ENCODE data around the gene SUPT4H1. TPM values are rescaled to one million over a fixed set of nuclear protein-coding genes. Genes with fewer than 3 reads are reported as not detected.
A peak's percentile ranks its signal among the peaks of the same experiment; 100 is the strongest.
"Not testable (repeated sequence)": the region's sequence is repeated elsewhere in the genome, so short reads cannot be mapped to it uniquely, and the experiment has no call there.

The SUPT4H1 gene
- total RNA-seq = 64.8 TPM
- polyA plus RNA-seq (ENCODE audit: insufficient read depth in 1 of 8, insufficient read length in 8 of 8, low replicate concordance in 1 of 8) = 100 to 1,000 TPM in 1 of 8 donors, 10 to 100 TPM in 7; 75.0 to 107 (median 87.8) TPM
- long read RNA-seq, donor 1, transcript SUPT4H1-201 (5 exons, 1,489 nt) = major isoform, 15 of 20 reads
- long read RNA-seq, donor 1, partial matches to known transcripts = 0 of 20 reads
- long read RNA-seq, donor 1, other reads (novel, unspliced or antisense) = 0 of 20 reads
- long read RNA-seq, donor 2, partial matches to known transcripts = 0 of 1 reads
- long read RNA-seq, donor 2, other reads (novel, unspliced or antisense) = 0 of 1 reads
- long read RNA-seq, donor 3, transcript SUPT4H1-201 (5 exons, 1,489 nt) = major isoform, 39 of 48 reads
- long read RNA-seq, donor 3, transcript SUPT4H1-202 (5 exons, 1,643 nt) = minor isoform, 6 of 48 reads
- long read RNA-seq, donor 3, partial matches to known transcripts = 0 of 48 reads
- long read RNA-seq, donor 3, other reads (novel, unspliced or antisense) = 0 of 48 reads
- long read RNA-seq, donor 4, transcript SUPT4H1-201 (5 exons, 1,489 nt) = major isoform, 32 of 36 reads
- long read RNA-seq, donor 4, partial matches to known transcripts = 0 of 36 reads
- long read RNA-seq, donor 4, other reads (novel, unspliced or antisense) = 0 of 36 reads
- long read RNA-seq, donor 5, transcript SUPT4H1-202 (5 exons, 1,643 nt) = minor isoform, 19 of 117 reads
- long read RNA-seq, donor 5, transcript SUPT4H1-205 (4 exons, 1,401 nt) = minor isoform, 5 of 117 reads
- long read RNA-seq, donor 5, transcript SUPT4H1-201 (5 exons, 1,489 nt) = major isoform, 89 of 117 reads
- long read RNA-seq, donor 5, partial matches to known transcripts = 0 of 117 reads
- long read RNA-seq, donor 5, other reads (novel, unspliced or antisense) = 0 of 117 reads
- long read RNA-seq, donor 6, transcript SUPT4H1-202 (5 exons, 1,643 nt) = minor isoform, 19 of 109 reads
- long read RNA-seq, donor 6, transcript SUPT4H1-205 (4 exons, 1,401 nt) = minor isoform, 5 of 109 reads
- long read RNA-seq, donor 6, transcript SUPT4H1-206 (3 exons, 539 nt) = minor isoform, 5 of 109 reads
- long read RNA-seq, donor 6, transcript SUPT4H1-201 (5 exons, 1,489 nt) = major isoform, 80 of 109 reads
- long read RNA-seq, donor 6, partial matches to known transcripts = 0 of 109 reads
- long read RNA-seq, donor 6, other reads (novel, unspliced or antisense) = 0 of 109 reads
- long read RNA-seq, donor 7, transcript SUPT4H1-201 (5 exons, 1,489 nt) = major isoform, 54 of 65 reads
- long read RNA-seq, donor 7, transcript SUPT4H1-202 (5 exons, 1,643 nt) = minor isoform, 8 of 65 reads
- long read RNA-seq, donor 7, partial matches to known transcripts = 0 of 65 reads
- long read RNA-seq, donor 7, other reads (novel, unspliced or antisense) = 0 of 65 reads
- long read RNA-seq, donor 8, transcript SUPT4H1-201 (5 exons, 1,489 nt) = major isoform, 35 of 41 reads
- long read RNA-seq, donor 8, partial matches to known transcripts = 0 of 41 reads
- long read RNA-seq, donor 8, other reads (novel, unspliced or antisense) = 0 of 41 reads
- long read RNA-seq, donor 9, transcript SUPT4H1-201 (5 exons, 1,489 nt) = major isoform, 33 of 49 reads
- long read RNA-seq, donor 9, transcript SUPT4H1-202 (5 exons, 1,643 nt) = minor isoform, 10 of 49 reads
- long read RNA-seq, donor 9, partial matches to known transcripts = 0 of 49 reads
- long read RNA-seq, donor 9, other reads (novel, unspliced or antisense) = 0 of 49 reads
- long read RNA-seq, donor 10, transcript SUPT4H1-201 (5 exons, 1,489 nt) = major isoform, 53 of 67 reads
- long read RNA-seq, donor 10, transcript SUPT4H1-202 (5 exons, 1,643 nt) = minor isoform, 10 of 67 reads
- long read RNA-seq, donor 10, partial matches to known transcripts = 0 of 67 reads
- long read RNA-seq, donor 10, other reads (novel, unspliced or antisense) = 0 of 67 reads
- long read RNA-seq, donor 11, transcript SUPT4H1-201 (5 exons, 1,489 nt) = major isoform, 35 of 45 reads
- long read RNA-seq, donor 11, transcript SUPT4H1-202 (5 exons, 1,643 nt) = minor isoform, 6 of 45 reads
- long read RNA-seq, donor 11, partial matches to known transcripts = 0 of 45 reads
- long read RNA-seq, donor 11, other reads (novel, unspliced or antisense) = 0 of 45 reads

DNA sequence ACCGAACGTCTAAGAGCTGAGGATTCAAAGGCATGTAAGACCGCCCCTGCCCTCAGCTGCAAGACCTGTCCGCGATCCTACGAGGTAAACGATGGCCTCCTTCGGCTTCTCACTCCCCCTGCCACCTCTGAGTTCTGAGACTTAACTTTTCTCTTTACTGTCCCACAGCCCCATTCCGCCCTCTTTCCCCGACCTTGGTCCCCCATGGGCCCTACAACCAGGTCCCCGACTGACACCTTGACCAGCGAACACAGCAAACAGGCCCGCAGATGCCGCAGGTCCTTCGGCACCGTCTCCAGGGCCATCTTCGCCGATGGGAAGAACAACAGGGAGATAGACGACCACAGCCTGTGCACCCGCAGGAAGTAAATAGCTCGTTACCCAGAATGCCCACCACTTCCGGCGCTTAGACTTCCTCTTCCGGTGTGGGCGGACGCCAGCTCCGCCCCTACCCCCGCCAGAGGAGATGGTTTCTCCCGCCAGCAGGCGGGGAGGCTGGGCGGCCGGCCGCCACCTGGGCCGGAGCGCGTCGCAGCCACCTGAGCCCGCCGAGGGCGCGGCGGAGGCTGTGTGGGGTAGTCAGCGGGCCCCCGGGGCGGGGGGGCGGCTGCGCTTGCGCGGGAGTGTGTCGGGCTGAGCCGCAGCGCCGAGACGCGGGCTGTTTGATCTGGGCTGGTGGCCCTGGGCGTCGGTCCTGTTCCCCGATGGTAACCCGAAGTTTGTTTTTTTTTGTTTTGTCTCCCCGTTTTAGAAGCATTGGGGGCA, at the start of gene SUPT4H1:
Gene SUPT4H1, minus strand, starts transcription at position 371 of the 765 bp plus-strand sequence. Its CDS starts 66 bp downstream, at position 305.
- WGBS (ENCODE audit: insufficient coverage) = under 1% methylated on average over 59 of the region's 60 CpGs
- H3K36me3 ChIP-seq (ENCODE audit: control insufficient read depth, insufficient read depth, low read length) = peaks cover 25% of the 10 kb centered on the region

DNA sequence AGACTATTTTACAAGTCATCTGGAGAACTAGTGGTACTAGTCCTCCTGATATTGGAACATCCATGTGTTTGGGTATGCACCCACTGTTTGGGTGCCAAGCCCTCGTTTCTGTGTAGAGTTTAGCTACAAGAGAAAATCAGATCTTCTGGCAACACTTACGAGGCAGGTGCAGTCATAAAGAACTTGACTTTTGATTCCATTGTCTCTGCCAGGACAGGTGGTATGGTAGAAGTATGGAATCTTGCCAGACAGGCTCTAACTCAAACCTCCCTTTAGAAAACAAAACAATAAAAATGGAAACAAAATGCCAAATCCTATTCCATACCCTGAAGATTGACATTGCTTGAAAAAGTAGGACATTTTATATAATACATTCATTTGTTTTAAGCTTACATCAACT, 49.3 kb upstream of the SUPT4H1 start:
- no CpG with 5 or more reads among the region's 2 CpGs for WGBS (ENCODE audit: insufficient coverage)
- no peaks in the 10 kb centered on the region for H3K4me1 ChIP-seq (ENCODE audit: control insufficient read depth, insufficient read depth, low read length)
- H3K36me3 ChIP-seq (ENCODE audit: control insufficient read depth, insufficient read depth, low read length) = no peaks in the 10 kb centered on the region
- no peak overlapping the region for H3K4me3 ChIP-seq (ENCODE audit: low read length)
- H3K27ac ChIP-seq (ENCODE audit: low read length) = no peak overlapping the region
- no peaks in the 10 kb centered on the region for H3K27me3 ChIP-seq (ENCODE audit: control insufficient read depth, insufficient read depth, low read length)
- DNase-seq = no peak
- no peaks in the 10 kb centered on the region for H3K9me3 ChIP-seq (replicated peaks; ENCODE audit: control insufficient read depth, low read depth, low read length)

More for the DNA sequence above, at the start of gene SUPT4H1:
- Histone ChIP-seq H3K27ac (ENCODE audit: low read length) (peak within 1 kb of the TSS; percentile 88), H3K4me3 (ENCODE audit: low read length) (peak within 1 kb of the TSS; percentile 99), H3K9me3 (replicated peaks; ENCODE audit: control insufficient read depth, low read depth, low read length) (no peaks in the 10 kb centered on the region), H3K27me3 (ENCODE audit: control insufficient read depth, insufficient read depth, low read length) (no peaks in the 10 kb centered on the region), H3K4me1 (ENCODE audit: control insufficient read depth, insufficient read depth, low read length) (peaks cover 10% of the 10 kb centered on the region)
- peak; percentile 97 for DNase-seq

DNA sequence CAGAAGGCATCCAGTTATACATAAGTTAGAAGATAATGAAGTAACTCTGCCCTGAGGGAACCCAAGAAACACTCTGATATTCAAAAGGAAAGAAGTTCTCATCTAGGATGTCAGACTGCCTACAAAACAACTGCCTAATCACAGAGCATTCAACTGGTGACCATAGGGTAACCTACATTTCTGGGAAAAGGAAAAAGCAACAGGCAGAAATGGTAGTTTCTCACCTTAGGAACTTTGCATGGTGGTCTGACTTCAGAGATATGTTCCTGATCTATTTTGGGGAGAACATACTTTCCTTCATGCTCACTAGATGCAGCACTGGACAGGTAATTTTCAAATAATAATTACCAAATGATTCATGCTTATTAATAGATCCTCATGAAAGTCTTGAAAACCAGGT, 48.8 kb upstream of the SUPT4H1 start:
- no peak for DNase-seq
- Histone ChIP-seq H3K27me3 (ENCODE audit: control insufficient read depth, insufficient read depth, low read length) (no peaks in the 10 kb centered on the region), H3K4me3 (ENCODE audit: low read length) (no peak overlapping the region), H3K9me3 (replicated peaks; ENCODE audit: control insufficient read depth, low read depth, low read length) (no peaks in the 10 kb centered on the region), H3K27ac (ENCODE audit: low read length) (no peak overlapping the region), H3K36me3 (ENCODE audit: control insufficient read depth, insufficient read depth, low read length) (no peaks in the 10 kb centered on the region), H3K4me1 (ENCODE audit: control insufficient read depth, insufficient read depth, low read length) (no peaks in the 10 kb centered on the region)

DNA sequence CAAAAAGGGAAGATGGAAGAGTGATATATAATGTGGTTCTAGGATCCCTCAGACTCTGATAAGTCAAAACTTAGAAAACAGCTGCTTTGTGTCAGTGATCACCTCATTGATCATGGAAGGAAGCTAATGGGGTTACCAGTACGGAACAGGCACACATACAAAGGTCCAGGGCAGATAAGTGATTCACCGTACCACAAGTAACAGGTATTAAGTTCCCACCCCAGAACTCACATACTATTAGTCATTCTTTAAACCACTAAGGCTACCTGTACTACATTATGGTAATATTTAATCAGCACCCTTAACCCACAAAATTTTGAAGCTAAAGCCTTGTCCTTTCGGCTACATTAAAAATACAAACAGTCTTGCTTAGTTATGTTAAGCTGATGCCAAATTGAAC, 48.0 kb upstream of the SUPT4H1 start:
- DNase-seq = no peak
- WGBS (ENCODE audit: insufficient coverage) = no CpG with 5 or more reads among the region's 3 CpGs
- no peak overlapping the region for H3K4me3 ChIP-seq (ENCODE audit: low read length)
- no peak overlapping the region for H3K27ac ChIP-seq (ENCODE audit: low read length)
- H3K36me3 ChIP-seq (ENCODE audit: control insufficient read depth, insufficient read depth, low read length) = no peaks in the 10 kb centered on the region
- no peaks in the 10 kb centered on the region for H3K4me1 ChIP-seq (ENCODE audit: control insufficient read depth, insufficient read depth, low read length)
- no peaks in the 10 kb centered on the region for H3K27me3 ChIP-seq (ENCODE audit: control insufficient read depth, insufficient read depth, low read length)
- no peaks in the 10 kb centered on the region for H3K9me3 ChIP-seq (replicated peaks; ENCODE audit: control insufficient read depth, low read depth, low read length)

DNA sequence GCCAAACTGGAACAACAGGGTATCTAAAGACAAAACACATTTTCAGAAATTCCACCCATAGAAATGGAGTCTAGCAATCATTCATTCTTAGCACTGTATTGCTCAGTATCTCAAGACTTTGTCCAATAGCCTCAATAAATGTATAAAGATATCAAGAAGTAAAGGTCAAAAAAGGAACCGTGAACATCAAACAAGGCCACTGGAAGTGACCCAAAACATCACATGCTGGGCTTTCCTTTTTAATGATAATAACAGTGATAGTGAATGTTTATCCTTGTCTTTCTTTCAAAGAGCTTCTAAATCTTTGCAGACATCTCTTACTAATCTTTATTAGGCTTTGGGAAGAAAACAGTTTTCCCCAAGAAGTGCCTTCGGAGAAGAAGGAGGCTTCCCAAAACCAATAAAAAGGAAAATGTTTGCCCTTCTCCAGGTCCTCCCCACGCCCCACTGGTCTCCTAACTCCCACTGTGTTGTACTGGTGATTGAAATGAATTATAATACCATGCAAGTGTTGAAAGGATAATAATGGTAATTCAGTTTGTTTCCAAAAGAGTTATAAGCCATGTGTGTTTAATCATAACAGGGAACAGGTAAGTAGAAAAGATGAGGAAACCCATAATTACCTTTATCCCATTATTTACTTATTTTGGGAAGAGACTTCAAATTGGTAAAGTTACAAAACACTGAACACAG, 46.7 kb upstream of the SUPT4H1 start:
- no peaks in the 10 kb centered on the region for H3K27me3 ChIP-seq (ENCODE audit: control insufficient read depth, insufficient read depth, low read length)

GRCh38 chr17:58397421-58397820, 45.4 kb upstream of the SUPT4H1 start:
- not testable (repeated sequence) for H3K27me3 ChIP-seq (ENCODE audit: control insufficient read depth, insufficient read depth, low read length); H3K4me1 ChIP-seq (ENCODE audit: control insufficient read depth, insufficient read depth, low read length); DNase-seq; H3K27ac ChIP-seq (ENCODE audit: low read length); H3K36me3 ChIP-seq (ENCODE audit: control insufficient read depth, insufficient read depth, low read length); H3K4me3 ChIP-seq (ENCODE audit: low read length); H3K9me3 ChIP-seq (replicated peaks; ENCODE audit: control insufficient read depth, low read depth, low read length)
- 96% methylated on average over 3 of the region's 5 CpGs for WGBS (ENCODE audit: insufficient coverage)

More for the DNA sequence above, 46.7 kb upstream of the SUPT4H1 start:
- Histone ChIP-seq H3K27ac (ENCODE audit: low read length) (no peak overlapping the region), H3K4me3 (ENCODE audit: low read length) (no peak overlapping the region), H3K4me1 (ENCODE audit: control insufficient read depth, insufficient read depth, low read length) (no peaks in the 10 kb centered on the region), H3K9me3 (replicated peaks; ENCODE audit: control insufficient read depth, low read depth, low read length) (no peaks in the 10 kb centered on the region), H3K36me3 (ENCODE audit: control insufficient read depth, insufficient read depth, low read length) (no peaks in the 10 kb centered on the region)
- no peak for DNase-seq
- WGBS (ENCODE audit: insufficient coverage) = no CpG with 5 or more reads among the region's 3 CpGs

DNA sequence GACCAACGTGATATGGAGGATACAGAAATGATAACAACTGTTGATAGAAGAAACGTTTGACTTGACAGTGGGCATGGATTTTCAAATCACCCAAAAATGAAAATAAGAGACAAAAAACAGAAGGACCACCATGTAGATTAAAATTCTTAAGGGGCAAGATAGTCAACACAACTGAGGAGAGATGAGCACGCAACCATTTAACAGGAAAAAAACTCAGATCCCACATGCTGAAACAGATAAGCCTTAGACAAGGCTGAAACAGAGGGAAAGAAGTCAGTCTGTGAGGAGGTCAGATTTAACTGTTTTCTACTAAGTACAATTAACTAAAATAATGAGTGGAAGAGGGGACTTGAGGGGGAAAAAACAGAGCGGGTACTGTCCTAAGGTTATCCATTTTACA, 44.2 kb upstream of the SUPT4H1 start:
- WGBS (ENCODE audit: insufficient coverage) = no CpG with 5 or more reads among the region's 4 CpGs

DNA sequence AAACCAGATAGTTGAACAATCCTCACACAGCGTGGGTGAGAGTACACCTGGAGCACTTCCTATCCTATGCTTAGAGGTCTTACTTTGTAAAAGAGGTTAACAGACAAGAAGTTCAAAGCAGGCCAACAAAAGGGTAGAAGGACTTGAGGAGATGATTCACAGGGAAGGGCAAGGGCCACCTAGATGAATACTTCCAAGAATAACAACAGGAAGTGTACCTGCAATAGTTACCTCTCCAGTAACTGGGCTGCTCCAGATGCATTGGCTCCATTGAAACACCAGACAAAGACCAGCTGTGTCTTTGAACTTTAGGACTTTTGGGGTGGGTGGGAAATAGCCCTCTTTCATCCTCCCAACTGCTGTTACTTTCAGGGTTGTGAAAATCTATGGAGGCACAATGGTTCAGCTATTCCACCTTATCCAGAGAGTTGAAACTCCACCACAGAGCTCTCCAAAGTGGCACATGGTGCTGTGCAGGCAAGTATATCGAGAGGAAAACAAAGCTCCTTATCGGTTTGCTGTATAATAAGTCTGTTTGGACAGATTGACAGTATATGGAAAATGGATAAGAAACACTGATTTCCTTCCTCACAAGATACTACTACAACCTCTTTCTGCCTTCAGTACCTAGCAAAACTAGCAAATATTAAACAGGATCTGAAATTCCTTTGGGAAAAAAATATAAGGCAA, 42.7 kb upstream of the SUPT4H1 start:
- no peak for DNase-seq
- Histone ChIP-seq H3K27ac (ENCODE audit: low read length) (no peak overlapping the region), H3K36me3 (ENCODE audit: control insufficient read depth, insufficient read depth, low read length) (no peaks in the 10 kb centered on the region), H3K27me3 (ENCODE audit: control insufficient read depth, insufficient read depth, low read length) (peaks cover 9% of the 10 kb centered on the region), H3K4me3 (ENCODE audit: low read length) (no peak overlapping the region), H3K4me1 (ENCODE audit: control insufficient read depth, insufficient read depth, low read length) (no peaks in the 10 kb centered on the region), H3K9me3 (replicated peaks; ENCODE audit: control insufficient read depth, low read depth, low read length) (no peaks in the 10 kb centered on the region)
- no CpG with 5 or more reads among the region's 3 CpGs for WGBS (ENCODE audit: insufficient coverage)

More for the DNA sequence above, 44.2 kb upstream of the SUPT4H1 start:
- H3K4me3 ChIP-seq (ENCODE audit: low read length) = no peak overlapping the region
- peaks cover 6% of the 10 kb centered on the region for H3K27me3 ChIP-seq (ENCODE audit: control insufficient read depth, insufficient read depth, low read length)
- H3K36me3 ChIP-seq (ENCODE audit: control insufficient read depth, insufficient read depth, low read length) = no peaks in the 10 kb centered on the region
- no peak for DNase-seq
- H3K4me1 ChIP-seq (ENCODE audit: control insufficient read depth, insufficient read depth, low read length) = no peaks in the 10 kb centered on the region
- no peak overlapping the region for H3K27ac ChIP-seq (ENCODE audit: low read length)
- no peaks in the 10 kb centered on the region for H3K9me3 ChIP-seq (replicated peaks; ENCODE audit: control insufficient read depth, low read depth, low read length)

Data from muscle of leg (tissue), 16 donors.